ENCODE measurements around the gene IQCH. TPM values are rescaled to one million over a fixed set of nuclear protein-coding genes. Genes with fewer than 3 reads are reported as not detected.

Gene IQCH
- total RNA-seq, 1 experiment from 2014 or later: 2.4 TPM

GRCh38 chr15:67216859-67217258, 37.7 kb upstream of the IQCH start:
- Mint-ChIP-seq H3K9me3 (ENCODE audit: unreplicated experiment) (no peaks in the 10 kb centered on the region), H3K27ac (ENCODE audit: unreplicated experiment) (no peak overlapping the region), H3K4me3 (ENCODE audit: unreplicated experiment) (no peak overlapping the region), H3K36me3 (ENCODE audit: insufficient read depth, unreplicated experiment) (peaks cover 20% of the 10 kb centered on the region), H3K4me1 (ENCODE audit: low read depth, unreplicated experiment) (no peaks in the 10 kb centered on the region), H3K27me3 (ENCODE audit: insufficient read depth, unreplicated experiment) (no peaks in the 10 kb centered on the region)
- POLR2A ChIA-PET: no interaction called here
- Histone ChIP-seq H3K4me3 (ENCODE audit: low read depth, low read length) (no peak overlapping the region), H3K36me3 (ENCODE audit: control insufficient read depth, insufficient read depth, low read length) (no peaks in the 10 kb centered on the region), H3K9me3 (no peaks in the 10 kb centered on the region), H3K27me3 (replicated peaks; ENCODE audit: control insufficient read depth, insufficient read depth, low read length) (no peaks in the 10 kb centered on the region), H3K4me1 (no peaks in the 10 kb centered on the region)
- CTCF ChIA-PET: no interaction called here
- DNase-seq: no peak
- no TSS peak for BruUV-seq (replicated peaks)
- intact Hi-C loops (cut with micrococcal nuclease; ENCODE audit: unreplicated experiment): no loop called here
- no peak for TF ChIP-seq CTCF (IDR thresholded peaks at IDR 0.05; ENCODE audit: insufficient read depth in 1 of 2, low read depth in 1 of 2, low read length in 1 of 2, severe bottlenecking in 1 of 2, unreplicated experiment in 1 of 2)

GRCh38 chr15:67218428-67218827, 36.2 kb upstream of the IQCH start:
- Mint-ChIP-seq H3K27ac (ENCODE audit: unreplicated experiment) (no peak overlapping the region), H3K4me1 (ENCODE audit: low read depth, unreplicated experiment) (no peaks in the 10 kb centered on the region), H3K36me3 (ENCODE audit: insufficient read depth, unreplicated experiment) (peaks cover 20% of the 10 kb centered on the region), H3K4me3 (ENCODE audit: unreplicated experiment) (no peak overlapping the region), H3K9me3 (ENCODE audit: unreplicated experiment) (no peaks in the 10 kb centered on the region), H3K27me3 (ENCODE audit: insufficient read depth, unreplicated experiment) (no peaks in the 10 kb centered on the region)
- H3K4me1 ChIP-seq: no peaks in the 10 kb centered on the region
- ChIA-PET POLR2A (no interaction called here), CTCF (no interaction called here)
- BruUV-seq (replicated peaks): no TSS peak
- H3K4me3 ChIP-seq (ENCODE audit: low read depth, low read length): no peak overlapping the region
- TF ChIP-seq CTCF (IDR thresholded peaks at IDR 0.05; ENCODE audit: insufficient read depth in 1 of 2, low read depth in 1 of 2, low read length in 1 of 2, severe bottlenecking in 1 of 2, unreplicated experiment in 1 of 2): no peak
- H3K36me3 ChIP-seq (ENCODE audit: control insufficient read depth, insufficient read depth, low read length): no peaks in the 10 kb centered on the region
- no peaks in the 10 kb centered on the region for H3K9me3 ChIP-seq
- intact Hi-C loops (cut with micrococcal nuclease; ENCODE audit: unreplicated experiment): no loop called here
- no peak for DNase-seq
- H3K27me3 ChIP-seq (replicated peaks; ENCODE audit: control insufficient read depth, insufficient read depth, low read length): no peaks in the 10 kb centered on the region

GRCh38 chr15:67219288-67219687, 35.3 kb upstream of the IQCH start:
- no peak for TF ChIP-seq CTCF (IDR thresholded peaks at IDR 0.05; ENCODE audit: insufficient read depth in 1 of 2, low read depth in 1 of 2, low read length in 1 of 2, severe bottlenecking in 1 of 2, unreplicated experiment in 1 of 2)
- H3K27ac Mint-ChIP-seq (ENCODE audit: unreplicated experiment): no peak overlapping the region

More at GRCh38 chr15:67219288-67219687, 35.3 kb upstream of the IQCH start:
- Mint-ChIP-seq H3K4me3 (ENCODE audit: unreplicated experiment) (no peak overlapping the region), H3K9me3 (ENCODE audit: unreplicated experiment) (no peaks in the 10 kb centered on the region), H3K4me1 (ENCODE audit: low read depth, unreplicated experiment) (no peaks in the 10 kb centered on the region), H3K36me3 (ENCODE audit: insufficient read depth, unreplicated experiment) (peaks cover 20% of the 10 kb centered on the region), H3K27me3 (ENCODE audit: insufficient read depth, unreplicated experiment) (no peaks in the 10 kb centered on the region)
- Histone ChIP-seq H3K36me3 (ENCODE audit: control insufficient read depth, insufficient read depth, low read length) (no peaks in the 10 kb centered on the region), H3K4me1 (no peaks in the 10 kb centered on the region), H3K27me3 (replicated peaks; ENCODE audit: control insufficient read depth, insufficient read depth, low read length) (no peaks in the 10 kb centered on the region), H3K9me3 (no peaks in the 10 kb centered on the region), H3K4me3 (ENCODE audit: low read depth, low read length) (no peak overlapping the region)
- BruUV-seq (replicated peaks): no TSS peak
- intact Hi-C loops (cut with micrococcal nuclease; ENCODE audit: unreplicated experiment): no loop called here
- ChIA-PET CTCF (no interaction called here), POLR2A (no interaction called here)
- no peak for DNase-seq
